Thyroid gland (tissue), 4 donors: Measurements from ENCODE around the gene DNM3. TPM values are rescaled to one million over a fixed set of nuclear protein-coding genes. Genes with fewer than 3 reads are reported as not detected.
"Not testable (repeated sequence)": the region's sequence is repeated elsewhere in the genome, so short reads cannot be mapped to it uniquely, and the experiment has no call there.

ENCODE experiments used
- DNase-seq, 2 donors: peaks; one replicate each; pipeline ENCODE4 v3.0.0-alpha.2; 2019
- H3K27ac ChIP-seq, 3 donors: fragments of 200-600 bp; sonication (generic); 1 replicate in 2 of 3; 2 replicates in 1 of 3; pipeline ENCODE4 v1.5.1; 2016 to 2019; ENCODE audit warnings: mild to moderate bottlenecking in 1 of 3, moderate library complexity in 1 of 3
- H3K27me3 ChIP-seq: fragments of 200-600 bp; sonication (generic); one replicate; pipeline ENCODE4 v1.5.1; 2019
- H3K36me3 ChIP-seq, 2 donors: fragments of 200-600 bp; sonication (generic); one replicate each; pipeline ENCODE4 v1.5.1; 2016 to 2019
- H3K4me1 ChIP-seq, 2 donors: fragments of 200-600 bp; sonication (generic); one replicate each; pipeline ENCODE4 v1.5.1; 2017 to 2019
- H3K4me3 ChIP-seq, 3 donors: fragments of 200-600 bp; sonication (generic); replicated peaks in 1 of 3; 1 replicate in 2 of 3; 2 replicates in 1 of 3; pipeline ENCODE4 v1.5.1; 2016; ENCODE audit warnings: mild to moderate bottlenecking in 1 of 3
- H3K9me3 ChIP-seq: fragments of 200-600 bp; sonication (generic); one replicate; pipeline ENCODE4 v1.5.1; 2017
- POLR2A ChIP-seq, 2 donors: fragments of 450-650 bp; IDR thresholded peaks; one replicate each; pipeline ENCODE4 v1.6.1; 2017; ENCODE audit warnings: antibody characterized with exemption in 2 of 2, mild to moderate bottlenecking in 2 of 2, moderate library complexity in 1 of 2
- WGBS, 2 donors: methylation state at CpG; one replicate each; pipeline ENCODE4 v1.1.5; 2017; 5-methylcytosine and 5-hydroxymethylcytosine counted together
- intact Hi-C: fragments of 100-400 bp; cut with DNase I; formaldehyde crosslinking; loops from one replicate; pipeline ENCODE4 v1.15.1; 2023
- total RNA-seq, 4 donors: library from RNA; depleted of rRNA; stranded (reverse); fragments of >200 nt; gene quantifications; one replicate each; pipeline ENCODE4 v1.2.3, GENCODE V29; 2016
- TF ChIP-seq, protein P1 (sequence below), 6 experiments: fragments of 200-600 bp in 3 of 6; fragments of 450-650 bp in 3 of 6; sonication (generic) in 3 of 6; IDR thresholded peaks; one replicate each; pipeline ENCODE4 v1.5.1; 2016 to 2019; ENCODE audit warnings: antibody characterized with exemption in 6 of 6, mild to moderate bottlenecking in 2 of 6, inconsistent platforms in 1 of 6, moderate library complexity in 1 of 6

Gene DNM3
- total RNA-seq, 4 donors from 2014 or later, result 9.0 to 13.6 (median 10.8) TPM

- Histone ChIP-seq H3K4me1 (peaks cover 25 to 52% of the 10 kb centered on the region in 2 donors), H3K36me3 (no peaks in the 10 kb centered on the region), H3K4me3 (no peak overlapping the region), H3K27ac (peak overlapping the region; percentile 1 to 92 (median 90)), H3K27me3 (no peaks in the 10 kb centered on the region), H3K9me3 (no peaks in the 10 kb centered on the region)
- WGBS, 2 donors, result 39 to 42% methylated on average over 2 of the region's 2 CpGs
- DNase-seq, result no peak
- TF ChIP-seq, protein P1, sequence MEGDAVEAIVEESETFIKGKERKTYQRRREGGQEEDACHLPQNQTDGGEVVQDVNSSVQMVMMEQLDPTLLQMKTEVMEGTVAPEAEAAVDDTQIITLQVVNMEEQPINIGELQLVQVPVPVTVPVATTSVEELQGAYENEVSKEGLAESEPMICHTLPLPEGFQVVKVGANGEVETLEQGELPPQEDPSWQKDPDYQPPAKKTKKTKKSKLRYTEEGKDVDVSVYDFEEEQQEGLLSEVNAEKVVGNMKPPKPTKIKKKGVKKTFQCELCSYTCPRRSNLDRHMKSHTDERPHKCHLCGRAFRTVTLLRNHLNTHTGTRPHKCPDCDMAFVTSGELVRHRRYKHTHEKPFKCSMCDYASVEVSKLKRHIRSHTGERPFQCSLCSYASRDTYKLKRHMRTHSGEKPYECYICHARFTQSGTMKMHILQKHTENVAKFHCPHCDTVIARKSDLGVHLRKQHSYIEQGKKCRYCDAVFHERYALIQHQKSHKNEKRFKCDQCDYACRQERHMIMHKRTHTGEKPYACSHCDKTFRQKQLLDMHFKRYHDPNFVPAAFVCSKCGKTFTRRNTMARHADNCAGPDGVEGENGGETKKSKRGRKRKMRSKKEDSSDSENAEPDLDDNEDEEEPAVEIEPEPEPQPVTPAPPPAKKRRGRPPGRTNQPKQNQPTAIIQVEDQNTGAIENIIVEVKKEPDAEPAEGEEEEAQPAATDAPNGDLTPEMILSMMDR (IDR thresholded peaks at IDR 0.05), result no peak
- TF ChIP-seq POLR2A (IDR thresholded peaks at IDR 0.05), result no peak
- intact Hi-C loops, result no loop called here
Measured at GRCh38 chr1:172360511-172360910, 519.2 kb downstream of the DNM3 start.

- Histone ChIP-seq H3K36me3 (no peaks in the 10 kb centered on the region), H3K9me3 (no peaks in the 10 kb centered on the region), H3K27ac (peak overlapping the region; percentile 1 to 92 (median 90)), H3K4me1 (peaks cover 25 to 49% of the 10 kb centered on the region in 2 donors), H3K4me3 (no peak overlapping the region), H3K27me3 (no peaks in the 10 kb centered on the region)
- TF ChIP-seq, protein P1 (IDR thresholded peaks at IDR 0.05), result no peak
- no peak for TF ChIP-seq POLR2A (IDR thresholded peaks at IDR 0.05)
- intact Hi-C loops, result no loop called here
- DNase-seq, result no peak
- WGBS, 2 donors, result 75% methylated on average over 6 of the region's 6 CpGs
Measured at GRCh38 chr1:172360985-172361384, 519.7 kb downstream of the DNM3 start.

DNA sequence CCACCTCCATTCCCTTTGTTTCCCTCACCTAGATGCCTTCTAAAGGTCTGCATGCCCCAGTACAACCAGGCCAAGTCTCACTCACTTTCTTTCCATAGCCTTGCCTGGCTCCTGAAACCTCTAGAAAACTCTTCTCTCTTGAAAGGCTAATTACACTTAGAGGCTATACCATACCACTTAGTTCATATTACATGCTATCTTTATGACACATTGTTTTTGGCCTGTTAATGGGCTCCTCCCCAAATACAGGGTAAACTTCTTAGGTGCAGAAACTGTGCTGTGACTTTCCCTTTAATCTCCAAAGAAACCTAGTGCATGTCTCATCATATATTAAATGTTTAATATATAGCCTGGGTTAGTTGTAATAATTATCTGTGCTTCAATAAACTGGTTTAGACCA, 522.6 kb downstream of the DNM3 start:
- no peak overlapping the region for H3K4me3 ChIP-seq
- H3K4me1 ChIP-seq, result peaks cover 17 to 29% of the 10 kb centered on the region in 2 donors

GRCh38 chr1:172371646-172372045, 530.3 kb downstream of the DNM3 start:
- H3K36me3 ChIP-seq, H3K9me3 ChIP-seq, H3K27me3 ChIP-seq, DNase-seq, H3K4me3 ChIP-seq, H3K4me1 ChIP-seq, H3K27ac ChIP-seq, intact Hi-C loops: not testable (repeated sequence)
- 99 to 100% methylated on average over 3 of the region's 3 CpGs for WGBS, 2 donors

More for the DNA sequence above, 522.6 kb downstream of the DNM3 start:
- TF ChIP-seq POLR2A (IDR thresholded peaks at IDR 0.05), result no peak
- TF ChIP-seq, protein P1 (IDR thresholded peaks at IDR 0.05), result no peak
- H3K36me3 ChIP-seq, result no peaks in the 10 kb centered on the region
- H3K9me3 ChIP-seq, result no peaks in the 10 kb centered on the region
- intact Hi-C loops, result no loop called here
- DNase-seq, result no peak
- no peaks in the 10 kb centered on the region for H3K27me3 ChIP-seq
- no peak overlapping the region for H3K27ac ChIP-seq

DNA sequence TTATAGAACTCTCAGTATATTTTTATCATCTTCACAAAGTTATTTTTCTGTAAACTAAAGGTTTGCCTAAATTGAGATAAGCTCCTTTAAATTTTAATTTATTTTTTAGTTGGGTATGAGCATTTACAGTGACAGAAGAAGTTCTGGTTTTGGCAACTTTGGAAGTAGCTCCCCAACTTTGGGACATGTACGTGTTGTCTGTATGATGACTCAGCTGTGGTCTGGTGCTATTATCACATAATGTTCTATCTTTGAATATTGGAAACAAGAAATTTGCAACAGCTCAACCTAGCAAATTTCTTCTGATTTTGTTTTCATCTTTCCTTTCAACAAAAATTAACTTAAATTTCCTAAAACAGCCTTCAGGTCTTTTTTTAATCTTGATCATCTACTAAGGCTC, 532.6 kb downstream of the DNM3 start:
- DNase-seq, result no peak
- no peaks in the 10 kb centered on the region for H3K36me3 ChIP-seq
- intact Hi-C loops, result no loop called here
- TF ChIP-seq POLR2A (IDR thresholded peaks at IDR 0.05), result no peak
- TF ChIP-seq, protein P1 (IDR thresholded peaks at IDR 0.05), result no peak
- H3K27ac ChIP-seq, result no peak overlapping the region
- WGBS, 2 donors, result 81 to 91% methylated on average over 1 of the region's 1 CpG
- H3K9me3 ChIP-seq, result no peaks in the 10 kb centered on the region
- no peaks in the 10 kb centered on the region for H3K4me1 ChIP-seq
- H3K27me3 ChIP-seq, result no peaks in the 10 kb centered on the region
- no peak overlapping the region for H3K4me3 ChIP-seq

DNA sequence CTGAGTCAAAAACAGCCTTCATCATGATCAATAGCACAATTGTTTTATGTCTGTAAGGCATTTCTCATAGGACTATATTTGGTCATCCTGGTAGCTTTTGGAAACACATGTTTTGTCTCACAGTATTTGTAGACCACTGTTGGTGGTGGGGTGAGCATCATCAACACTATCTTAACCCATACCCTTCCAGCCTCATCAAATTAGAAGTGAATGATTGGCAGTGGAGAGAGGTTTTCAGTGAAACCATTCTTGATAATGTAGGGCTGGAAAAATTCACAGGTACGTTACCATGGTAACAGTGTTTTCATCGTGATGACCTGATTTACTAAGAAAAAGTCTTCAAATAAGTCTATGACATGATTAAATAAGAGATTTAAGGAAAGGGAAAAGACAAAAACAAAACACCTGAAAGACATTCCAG, 533.9 kb downstream of the DNM3 start:
- H3K4me1 ChIP-seq, result no peaks in the 10 kb centered on the region
- H3K27ac ChIP-seq, result no peak overlapping the region
- H3K9me3 ChIP-seq, result no peaks in the 10 kb centered on the region
- 82 to 83% methylated on average over 2 of the region's 2 CpGs for WGBS, 2 donors
- TF ChIP-seq, protein P1 (IDR thresholded peaks at IDR 0.05), result no peak
- TF ChIP-seq POLR2A (IDR thresholded peaks at IDR 0.05), result no peak
- H3K27me3 ChIP-seq, result no peaks in the 10 kb centered on the region
- intact Hi-C loops, result no loop called here
- no peaks in the 10 kb centered on the region for H3K36me3 ChIP-seq
- DNase-seq, result no peak
- H3K4me3 ChIP-seq, result no peak overlapping the region
